Measurements from ENCODE around the gene ADARB2.

The ADARB2 gene

GRCh38 chr10:1581189-1581588 is 156.1 kb downstream of the ADARB2 start:
- no peak for FAIRE-seq

- FAIRE-seq: no peak
Observed at GRCh38 chr10:1579671-1580070, 157.7 kb downstream of the ADARB2 start.

DNA sequence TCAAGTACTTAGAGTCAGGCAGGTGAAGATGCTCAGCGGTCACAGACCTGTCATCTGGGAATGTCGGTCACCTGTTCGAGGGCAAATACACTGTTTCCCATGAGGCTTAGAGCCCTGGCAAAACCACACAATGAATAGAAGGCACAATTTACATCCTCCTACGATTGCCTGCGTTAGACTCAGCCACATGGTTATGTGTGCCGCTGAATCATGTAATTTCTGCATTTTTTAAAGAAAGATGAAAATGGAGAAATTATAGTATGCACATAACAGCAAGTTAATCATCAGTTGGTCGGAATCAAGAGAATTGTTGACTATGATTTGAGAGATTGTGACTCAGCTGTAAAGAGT is 158.2 kb downstream of the ADARB2 start:
- no peak for FAIRE-seq

- no peak for FAIRE-seq
Observed at GRCh38 chr10:1578392-1579140, 158.8 kb downstream of the ADARB2 start.

DNA sequence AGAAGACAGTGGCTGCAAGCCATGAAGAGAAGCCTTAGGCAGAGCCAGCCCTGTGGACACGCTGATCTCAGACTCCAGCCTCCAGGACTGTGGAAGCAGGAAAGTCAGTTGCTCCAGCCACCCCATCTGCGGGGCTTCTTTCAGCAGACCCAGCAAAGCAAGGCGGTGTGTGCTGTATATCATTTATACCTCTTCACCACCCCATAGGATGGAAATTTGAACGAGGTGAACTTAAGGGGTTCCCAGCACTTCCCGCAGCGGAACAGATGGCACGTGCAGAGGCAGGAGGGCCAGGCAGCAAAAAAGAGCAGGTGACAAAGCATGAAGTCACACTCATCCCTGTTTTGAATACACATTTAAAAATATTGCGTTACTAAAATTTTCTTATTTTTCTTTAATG is 159.4 kb downstream of the ADARB2 start:
- no peak for FAIRE-seq

GRCh38 chr10:1577373-1577770 is 160.0 kb downstream of the ADARB2 start:
- no peak for FAIRE-seq

DNA sequence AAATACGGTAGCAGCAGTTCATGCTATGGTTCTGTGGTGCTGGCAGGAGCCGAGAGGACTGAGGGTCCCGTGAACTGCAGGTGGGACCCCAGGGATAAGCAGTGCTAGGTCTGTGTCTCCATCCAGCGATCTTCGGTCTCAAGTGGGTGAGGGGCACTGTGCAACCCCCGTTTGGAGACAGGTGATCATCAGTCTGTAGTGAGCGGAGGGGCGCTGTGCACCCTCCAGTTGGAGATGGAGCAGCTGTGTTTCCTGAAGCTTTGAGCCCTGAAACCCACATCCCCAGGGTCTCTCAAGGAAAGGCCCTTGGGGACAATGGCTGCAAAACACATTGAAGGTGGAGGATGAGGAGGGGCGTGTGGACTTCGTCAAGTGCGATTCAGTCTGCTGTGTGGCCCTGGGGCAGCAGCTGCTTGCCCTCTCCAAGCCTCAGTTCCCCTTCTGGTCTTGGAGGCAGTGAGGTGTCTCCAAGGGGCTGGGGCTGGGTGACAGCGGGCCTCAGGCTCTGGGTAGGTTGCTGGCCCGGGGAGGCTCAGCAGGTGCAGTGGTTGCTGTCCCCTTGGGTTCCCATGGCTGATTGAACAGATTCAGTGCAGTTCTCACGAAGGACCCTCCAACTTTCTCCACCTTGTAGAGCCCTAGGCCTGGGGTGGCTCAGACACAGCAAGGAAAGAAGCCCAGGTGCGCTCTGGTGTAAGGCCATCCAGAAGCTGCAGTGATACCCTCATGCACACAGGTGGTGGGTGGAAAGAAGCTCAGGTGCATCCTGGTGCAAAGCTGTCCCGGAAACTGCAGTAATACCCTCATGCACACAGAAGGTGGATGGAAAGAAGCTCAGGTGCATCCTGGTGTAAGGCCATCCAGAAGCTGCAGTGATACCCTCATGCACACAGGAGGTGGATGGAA is 160.6 kb downstream of the ADARB2 start:
- FAIRE-seq: no peak

DNA sequence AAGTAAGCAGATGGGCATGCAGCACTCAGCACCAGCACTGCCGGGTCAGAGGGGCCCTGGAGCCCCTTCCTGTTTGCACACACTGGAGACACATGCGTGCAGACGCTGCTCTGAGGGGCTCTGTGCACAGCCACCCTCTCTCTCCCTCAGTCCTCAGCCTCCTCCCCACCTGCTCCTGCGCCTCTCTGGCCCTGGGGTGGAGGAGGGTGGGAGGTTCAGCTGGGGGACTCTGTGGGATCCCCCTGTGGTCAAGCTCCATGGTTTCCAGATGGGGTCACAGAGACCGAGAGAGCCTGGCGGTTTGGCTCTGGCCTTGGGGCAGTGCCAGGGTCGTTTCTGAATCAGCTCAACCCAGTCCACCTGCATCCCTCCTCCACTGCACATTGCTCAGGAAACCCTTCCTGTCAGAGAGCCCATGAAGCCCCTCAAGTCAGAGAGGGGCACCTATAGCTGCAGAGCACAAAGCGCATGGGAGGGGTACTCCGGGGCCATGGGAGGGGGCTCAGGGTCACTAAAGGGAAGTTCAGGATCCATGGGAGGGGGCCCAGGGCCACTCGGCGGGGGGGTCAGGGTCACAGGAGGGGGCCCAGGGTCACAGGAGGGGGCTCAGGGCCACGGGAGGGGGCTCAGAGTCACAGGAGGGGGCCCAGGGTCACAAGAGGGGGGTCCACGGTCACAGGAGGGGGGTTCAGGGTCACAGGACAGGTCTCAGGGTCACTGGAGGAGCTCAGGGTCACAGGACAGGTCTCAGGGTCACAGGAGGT is 161.7 kb downstream of the ADARB2 start:
- FAIRE-seq: no peak

- FAIRE-seq: no peak
Observed at GRCh38 chr10:1574719-1575118, 162.6 kb downstream of the ADARB2 start.

DNA sequence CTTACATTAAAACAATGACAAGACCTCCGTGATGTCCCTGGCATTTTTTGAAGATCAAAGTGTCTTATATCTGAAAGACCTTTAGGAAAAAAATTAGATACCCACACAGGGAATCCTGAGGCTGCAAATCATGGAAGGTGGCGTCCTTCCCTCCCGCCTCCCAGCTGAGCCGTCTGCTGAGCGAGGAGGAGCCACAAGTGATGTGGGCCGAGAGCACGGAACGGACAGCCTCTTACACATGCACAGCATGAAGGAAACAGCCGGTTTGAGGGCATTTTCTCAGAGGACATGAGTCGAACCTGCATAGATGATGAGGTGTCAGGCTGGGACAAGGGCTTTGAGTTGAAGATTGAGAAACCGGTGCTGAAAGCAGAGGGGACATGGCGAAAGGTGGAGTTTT is 163.3 kb downstream of the ADARB2 start:
- FAIRE-seq: no peak

DNA sequence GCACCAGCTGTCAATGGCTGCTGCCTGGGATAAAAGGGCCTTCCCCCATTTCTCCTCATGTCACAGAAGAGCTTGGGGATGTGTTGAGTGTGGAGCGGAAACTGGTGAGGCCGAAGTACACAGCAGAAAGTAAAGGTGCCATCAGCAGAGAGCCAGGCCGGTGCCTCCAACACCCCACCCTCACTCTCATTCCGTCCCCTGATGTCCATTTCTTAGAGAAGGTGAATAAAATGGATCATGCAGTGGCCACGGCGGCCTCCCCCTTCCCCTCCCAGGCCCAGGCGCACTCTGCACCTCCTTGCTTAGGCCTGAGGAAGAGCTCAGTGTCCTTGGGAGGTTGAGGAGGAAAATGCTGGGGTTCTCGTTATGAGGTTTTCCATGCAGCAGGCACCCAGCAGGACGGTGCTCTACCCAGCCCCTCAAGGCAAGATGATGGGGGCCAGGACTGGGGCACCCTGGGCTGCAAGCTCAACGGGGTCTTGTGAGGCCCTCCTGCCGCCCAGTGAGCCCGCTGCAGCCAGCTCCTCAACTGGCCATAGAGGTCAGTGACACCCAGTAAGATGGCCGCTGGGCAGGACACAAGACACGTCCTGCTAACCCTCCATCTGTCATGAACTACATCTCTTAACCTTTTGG is 163.9 kb downstream of the ADARB2 start:
- no peak for FAIRE-seq

DNA sequence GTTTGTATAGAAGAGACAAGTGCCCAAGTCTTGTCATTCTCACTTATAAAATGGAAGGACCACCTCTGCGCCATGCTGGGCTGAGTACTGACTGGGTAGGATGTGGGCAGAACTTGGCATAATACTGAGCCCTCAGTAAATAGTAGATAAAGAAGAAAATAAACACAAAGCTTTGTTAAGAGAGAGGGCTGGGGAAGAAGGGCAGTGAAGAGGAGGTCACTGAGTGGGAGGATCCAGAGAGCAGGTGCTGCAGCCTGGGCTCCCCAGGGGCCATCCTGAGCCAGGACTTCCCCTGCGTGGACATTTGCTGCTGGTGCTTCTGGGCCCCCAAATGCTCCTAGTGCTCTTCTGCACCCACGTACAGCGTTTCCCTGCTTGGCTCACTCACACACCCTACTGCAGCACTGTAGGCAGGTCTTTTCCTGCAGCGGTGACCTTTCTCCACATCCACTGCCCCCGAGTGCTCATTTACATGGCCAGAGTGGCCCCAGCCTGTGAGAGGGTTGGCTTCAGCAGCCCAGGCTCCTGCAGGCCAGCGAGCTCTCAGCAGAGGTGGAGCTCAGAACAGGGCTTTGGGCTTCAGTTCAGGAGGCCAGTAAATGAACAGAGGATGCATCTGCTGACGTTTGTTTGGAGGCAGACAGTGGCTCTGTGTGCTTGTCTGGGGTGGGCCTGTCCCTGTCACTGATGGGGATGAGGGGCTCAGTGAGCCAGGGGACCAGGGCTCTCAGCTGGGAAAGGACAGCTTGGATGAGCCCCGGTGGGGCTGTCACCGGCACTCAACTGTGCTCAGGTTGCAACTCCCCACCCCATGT is 164.6 kb downstream of the ADARB2 start:
- FAIRE-seq: no peak

DNA sequence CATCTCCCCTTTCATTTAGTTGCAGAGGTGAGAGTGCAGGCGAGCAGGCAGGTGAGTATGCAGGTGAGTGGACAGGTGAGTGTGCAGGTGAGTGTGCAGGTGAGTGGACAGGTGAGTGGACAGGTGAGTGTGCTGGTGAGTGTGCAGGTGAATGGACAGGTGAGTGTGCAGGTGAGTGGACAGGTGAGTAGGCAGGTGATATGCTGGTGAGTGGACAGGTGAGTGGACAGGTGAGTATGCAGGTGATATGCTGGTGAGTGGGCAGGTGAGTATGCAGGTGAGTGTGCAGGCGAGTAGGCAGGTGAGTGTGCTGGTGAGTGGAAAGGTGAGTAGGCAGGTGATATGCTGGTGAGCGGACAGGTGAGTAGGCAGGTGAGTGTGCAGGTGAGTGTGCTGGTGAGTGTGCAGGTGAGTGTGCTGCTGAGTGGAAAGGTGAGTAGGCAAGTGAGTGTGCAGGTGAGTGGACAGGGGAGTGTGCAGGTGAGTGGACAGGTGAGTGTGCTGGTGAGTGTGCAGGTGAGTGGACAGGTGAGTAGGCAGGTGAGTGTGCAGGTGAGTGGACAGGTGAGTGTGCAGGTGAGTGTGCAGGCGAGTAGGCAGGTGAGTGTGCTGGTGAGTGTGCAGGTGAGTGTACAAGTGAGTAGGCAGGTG is 165.6 kb downstream of the ADARB2 start:
- FAIRE-seq: no peak

DNA sequence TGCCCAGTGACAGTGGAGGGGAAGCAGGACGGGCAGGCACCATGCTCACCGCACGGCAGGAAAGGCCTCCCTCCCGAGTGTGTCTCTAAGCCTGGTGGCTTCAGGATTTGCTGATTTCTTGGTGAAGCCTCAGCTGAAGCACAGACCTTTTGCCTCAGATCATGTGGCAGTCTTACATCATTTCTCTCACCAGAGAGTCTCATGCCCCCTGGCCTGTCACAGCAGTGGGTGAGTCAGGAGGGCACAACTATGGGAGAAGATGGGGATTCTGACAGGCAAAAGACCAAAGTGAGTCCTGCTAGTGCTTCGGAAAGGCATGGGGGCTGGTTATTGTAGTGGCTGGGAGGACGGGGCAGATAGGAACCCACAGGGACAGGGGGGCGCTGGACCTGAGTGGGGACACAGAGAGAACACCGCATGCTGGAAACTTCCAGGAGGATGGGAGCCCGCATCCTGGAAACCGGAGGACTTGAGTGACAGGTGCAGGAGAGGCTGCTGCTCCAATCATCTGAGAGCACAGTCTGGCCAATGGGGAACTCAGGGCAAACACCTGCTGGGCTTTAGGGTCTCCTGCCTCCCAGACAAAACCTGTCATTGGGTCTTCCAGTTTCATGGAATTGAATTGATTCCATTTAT is 166.8 kb downstream of the ADARB2 start:
- FAIRE-seq: no peak

GRCh38 chr10:1569208-1569607 is 168.1 kb downstream of the ADARB2 start:
- no peak for FAIRE-seq

DNA sequence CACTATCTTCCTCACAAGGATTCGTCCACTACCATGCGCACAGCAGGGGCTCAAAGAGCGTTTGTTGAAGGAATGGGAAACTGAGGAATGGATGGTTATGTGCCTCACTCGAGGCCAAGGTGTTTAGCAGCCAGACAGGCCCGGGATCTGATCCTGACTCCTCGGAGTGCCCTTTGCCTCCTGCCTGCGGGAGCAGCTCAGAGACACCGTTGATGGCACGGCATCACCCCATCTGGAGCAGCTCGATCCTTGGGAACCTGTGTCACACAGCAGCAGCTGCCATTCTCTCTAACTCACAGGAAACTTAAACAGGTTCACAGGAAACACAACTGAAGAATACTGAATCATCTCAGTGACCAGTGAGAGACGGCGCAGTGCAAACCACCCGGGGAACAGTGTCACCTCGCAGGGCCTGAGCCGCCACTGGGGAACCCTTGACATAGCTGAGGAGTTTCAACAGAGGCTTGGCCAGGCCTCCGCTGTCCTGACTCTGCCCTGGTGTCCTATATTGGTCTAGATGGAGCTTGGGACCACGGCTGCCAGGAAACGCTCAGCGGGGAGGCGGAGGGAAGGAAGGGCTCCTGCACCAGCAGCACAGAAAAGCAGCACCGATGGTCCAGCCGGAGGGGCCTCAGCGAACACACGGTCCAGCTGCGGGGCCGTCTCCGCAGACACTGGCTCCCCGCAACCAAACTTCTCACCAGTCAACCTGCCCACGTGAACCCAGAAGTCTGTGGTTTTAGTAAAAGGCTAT is 169.4 kb downstream of the ADARB2 start:
- no peak for FAIRE-seq

- no peak for FAIRE-seq
Observed at GRCh38 chr10:1567152-1567551, 170.2 kb downstream of the ADARB2 start.

- FAIRE-seq: no peak
Observed at GRCh38 chr10:1564791-1565190, 172.5 kb downstream of the ADARB2 start.

GRCh38 chr10:1563028-1563427 is 174.3 kb downstream of the ADARB2 start:
- FAIRE-seq: no peak

DNA sequence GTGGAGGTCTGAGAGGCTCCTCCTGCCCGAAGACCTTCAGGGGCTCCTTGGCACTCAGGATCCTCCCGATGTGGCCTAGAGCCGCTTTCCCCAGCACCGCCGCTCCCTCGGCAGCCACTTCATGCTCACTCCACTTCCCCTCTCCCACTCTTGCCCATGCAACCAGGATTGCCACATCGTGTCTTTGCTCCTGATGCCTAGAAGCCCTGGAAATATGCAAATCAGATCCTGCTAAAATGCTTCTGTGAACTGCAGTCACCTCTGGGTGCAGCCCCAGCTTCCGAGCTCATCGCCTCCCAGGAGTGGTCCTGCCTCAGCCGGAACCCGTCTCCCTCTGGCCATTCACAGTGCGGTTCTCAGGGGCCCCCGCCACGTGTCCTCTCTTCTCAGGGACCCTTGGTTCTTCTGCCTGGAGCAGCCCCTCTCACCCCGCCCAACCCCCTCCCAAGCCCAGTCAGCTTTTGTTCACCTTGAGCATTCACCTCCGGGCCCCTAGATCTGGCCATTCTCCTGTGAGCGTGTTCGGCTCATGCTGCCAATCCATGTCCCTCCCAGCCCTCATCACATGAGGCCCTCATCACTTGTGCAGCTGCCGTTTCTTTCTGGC is 175.5 kb downstream of the ADARB2 start:
- no peak for FAIRE-seq

Data from colon (tissue), 2 donors.